GM19023 (cell line): Measurements from ENCODE around the gene MAGI2.
"Not testable (repeated sequence)": the region's sequence is repeated elsewhere in the genome, so short reads cannot be mapped to it uniquely, and the experiment has no call there.

Experiments
- ATAC-seq: cut with Tn5 transposase; IDR thresholded peaks from one replicate; pipeline ENCODE4 v1.9.1; 2021; ENCODE audit warnings: mild to moderate bottlenecking, moderate library complexity; ENCODE audit not compliant: unreplicated experiment

The MAGI2 gene

GRCh38 chr7:79452032-79452494 lies 1.4 kb downstream of the MAGI2 start:
- no peak for ATAC-seq

GRCh38 chr7:79451580-79451979 lies 1.9 kb downstream of the MAGI2 start:
- ATAC-seq, result no peak

GRCh38 chr7:79442766-79443165 lies 10.7 kb downstream of the MAGI2 start:
- not testable (repeated sequence) for ATAC-seq

- ATAC-seq, result no peak
Observed at GRCh38 chr7:79436378-79436777, 17.1 kb downstream of the MAGI2 start.

GRCh38 chr7:79434867-79435266 lies 18.6 kb downstream of the MAGI2 start:
- ATAC-seq, result no peak

GRCh38 chr7:79434098-79434497 lies 19.4 kb downstream of the MAGI2 start:
- no peak for ATAC-seq

GRCh38 chr7:79430391-79430790 lies 23.1 kb downstream of the MAGI2 start:
- no peak for ATAC-seq

GRCh38 chr7:79425665-79426064 lies 27.8 kb downstream of the MAGI2 start:
- no peak for ATAC-seq

- ATAC-seq, result no peak
Observed at GRCh38 chr7:79421751-79422150, 31.7 kb downstream of the MAGI2 start.

- no peak for ATAC-seq
Observed at GRCh38 chr7:79420464-79420863, 33.0 kb downstream of the MAGI2 start.

GRCh38 chr7:79414910-79415309 lies 38.6 kb downstream of the MAGI2 start:
- no peak for ATAC-seq

GRCh38 chr7:79412915-79413314 lies 40.6 kb downstream of the MAGI2 start:
- ATAC-seq, result no peak

GRCh38 chr7:79412438-79412837 lies 41.0 kb downstream of the MAGI2 start:
- ATAC-seq, result no peak

- no peak for ATAC-seq
Observed at GRCh38 chr7:79410345-79410744, 43.1 kb downstream of the MAGI2 start.

- no peak for ATAC-seq
Observed at GRCh38 chr7:79407351-79407750, 46.1 kb downstream of the MAGI2 start.

- no peak for ATAC-seq
Observed at GRCh38 chr7:79406371-79406770, 47.1 kb downstream of the MAGI2 start.

- ATAC-seq, result no peak
Observed at GRCh38 chr7:79405368-79405767, 48.1 kb downstream of the MAGI2 start.

GRCh38 chr7:79403879-79404278 lies 49.6 kb downstream of the MAGI2 start:
- no peak for ATAC-seq

GRCh38 chr7:79403451-79403850 lies 50.0 kb downstream of the MAGI2 start:
- ATAC-seq, result no peak

GRCh38 chr7:79401254-79401653 lies 52.2 kb downstream of the MAGI2 start:
- no peak for ATAC-seq

GRCh38 chr7:79400222-79400621 lies 53.2 kb downstream of the MAGI2 start:
- ATAC-seq, result no peak

- no peak for ATAC-seq
Observed at GRCh38 chr7:79398138-79398749, 55.2 kb downstream of the MAGI2 start.

- no peak for ATAC-seq
Observed at GRCh38 chr7:79386688-79387422, 66.6 kb downstream of the MAGI2 start.
